GM19023 (cell line): Measurements from ENCODE around the gene LRBA.

ENCODE experiments used
- ATAC-seq: cut with Tn5 transposase; IDR thresholded peaks from one replicate; pipeline ENCODE4 v1.9.1; 2021; ENCODE audit warnings: mild to moderate bottlenecking, moderate library complexity; ENCODE audit not compliant: unreplicated experiment

The LRBA gene

GRCh38 chr4:150820409-150820808, 194.7 kb downstream of the LRBA start:
- ATAC-seq = no peak

- no peak for ATAC-seq
Measured at GRCh38 chr4:150818661-150819060, 196.4 kb downstream of the LRBA start.

- no peak for ATAC-seq
Measured at GRCh38 chr4:150817804-150818528, 197.1 kb downstream of the LRBA start.

GRCh38 chr4:150817017-150817416, 198.1 kb downstream of the LRBA start:
- no peak for ATAC-seq

GRCh38 chr4:150816491-150816890, 198.6 kb downstream of the LRBA start:
- no peak for ATAC-seq

GRCh38 chr4:150814873-150815272, 200.2 kb downstream of the LRBA start:
- ATAC-seq = no peak

- no peak for ATAC-seq
Measured at GRCh38 chr4:150805183-150806025, 209.7 kb downstream of the LRBA start.

GRCh38 chr4:150801833-150802232, 213.3 kb downstream of the LRBA start:
- ATAC-seq = no peak

- no peak for ATAC-seq
Measured at GRCh38 chr4:150799207-150799606, 215.9 kb downstream of the LRBA start.

GRCh38 chr4:150794706-150795105, 220.4 kb downstream of the LRBA start:
- no peak for ATAC-seq

GRCh38 chr4:150789864-150790263, 225.2 kb downstream of the LRBA start:
- no peak for ATAC-seq

- no peak for ATAC-seq
Measured at GRCh38 chr4:150784939-150785338, 230.1 kb downstream of the LRBA start.

- ATAC-seq = no peak
Measured at GRCh38 chr4:150784305-150784704, 230.8 kb downstream of the LRBA start.

GRCh38 chr4:150782921-150783320, 232.2 kb downstream of the LRBA start:
- no peak for ATAC-seq

- no peak for ATAC-seq
Measured at GRCh38 chr4:150782311-150782710, 232.8 kb downstream of the LRBA start.

GRCh38 chr4:150781191-150781590, 233.9 kb downstream of the LRBA start:
- ATAC-seq = no peak

GRCh38 chr4:150779707-150780106, 235.4 kb downstream of the LRBA start:
- no peak for ATAC-seq

GRCh38 chr4:150773729-150774449, 241.2 kb downstream of the LRBA start:
- ATAC-seq = no peak

GRCh38 chr4:150773032-150773431, 242.1 kb downstream of the LRBA start:
- ATAC-seq = no peak

GRCh38 chr4:150771382-150771781, 243.7 kb downstream of the LRBA start:
- no peak for ATAC-seq

GRCh38 chr4:150769845-150770244, 245.2 kb downstream of the LRBA start:
- no peak for ATAC-seq

GRCh38 chr4:150769248-150769647, 245.8 kb downstream of the LRBA start:
- ATAC-seq = no peak
